MM.1S (cell line): ENCODE measurements around the gene POLR3G.

ENCODE experiments used
- DNase-seq: peaks from one replicate; pipeline ENCODE4 v3.0.0-alpha.2; 2015
- H2AFZ ChIP-seq: fragments of 300-600 bp; sonication (generic); 2 replicates; pipeline ENCODE4 v1.6.0; 2016; ENCODE audit warnings: antibody characterized with exemption, low read length
- H3F3A ChIP-seq: fragments of 300-600 bp; sonication (generic); 2 replicates; pipeline ENCODE4 v1.6.1; 2016; ENCODE audit warnings: mild to moderate bottlenecking, antibody characterized with exemption, low read length, moderate library complexity, mixed read lengths; ENCODE audit not compliant: insufficient read depth
- H3K27ac ChIP-seq: fragments of 300-600 bp; sonication (generic); 2 replicates; pipeline ENCODE4 v1.5.1; 2016; ENCODE audit warnings: mild to moderate bottlenecking, low read length
- H3K27me3 ChIP-seq: fragments of 300-600 bp; sonication (generic); replicated peaks from 2 replicates; pipeline ENCODE4 v1.6.0; 2016; ENCODE audit warnings: low read length; ENCODE audit not compliant: insufficient read depth
- H3K36me3 ChIP-seq: fragments of 300-600 bp; sonication (generic); replicated peaks from 2 replicates; pipeline ENCODE4 v1.6.1; 2016; ENCODE audit warnings: mild to moderate bottlenecking, low read length, mixed read lengths; ENCODE audit not compliant: insufficient read depth
- H3K4me1 ChIP-seq: fragments of 300-600 bp; sonication (generic); 2 replicates; pipeline ENCODE4 v1.6.1; 2016; ENCODE audit warnings: low read length, mixed read lengths
- H3K4me2 ChIP-seq: fragments of 300-600 bp; sonication (generic); 2 replicates; pipeline ENCODE4 v1.6.0; 2016; ENCODE audit warnings: low read depth, low read length
- H3K4me3 ChIP-seq: fragments of 300-600 bp; sonication (generic); 2 replicates; pipeline ENCODE4 v1.5.1; 2016; ENCODE audit warnings: low read length, mixed read lengths
- H3K79me2 ChIP-seq: fragments of 300-600 bp; sonication (generic); 2 replicates; pipeline ENCODE4 v1.6.1; 2016; ENCODE audit warnings: mixed run types, low read length, mixed read lengths
- H3K9ac ChIP-seq: fragments of 300-600 bp; sonication (generic); 2 replicates; pipeline ENCODE4 v1.6.1; 2016; ENCODE audit warnings: low read length, mixed read lengths
- H3K9me2 ChIP-seq: fragments of 300-600 bp; sonication (generic); replicated peaks from 2 replicates; pipeline ENCODE4 v1.6.1; 2016; ENCODE audit warnings: mild to moderate bottlenecking, low read length, mixed read lengths; ENCODE audit not compliant: insufficient read depth
- H3K9me3 ChIP-seq: fragments of 300-600 bp; sonication (generic); replicated peaks from 2 replicates; pipeline ENCODE4 v1.6.1; 2016; ENCODE audit warnings: mild to moderate bottlenecking, low read length, mixed read lengths; ENCODE audit not compliant: insufficient read depth
- H4K20me1 ChIP-seq: fragments of 300-600 bp; sonication (generic); 2 replicates; pipeline ENCODE4 v1.6.1; 2016; ENCODE audit warnings: mild to moderate bottlenecking, low read length, moderate library complexity, mixed read lengths; ENCODE audit not compliant: insufficient read depth
- CTCF ChIP-seq: fragments of 300-600 bp; sonication (generic); IDR thresholded peaks from 2 replicates; pipeline ENCODE4 v1.5.1; 2016; ENCODE audit warnings: antibody characterized with exemption, low read length, mixed read lengths
- EZH2 ChIP-seq: fragments of 300-600 bp; sonication (generic); optimal IDR thresholded peaks from 2 replicates; pipeline ENCODE3; 2017; ENCODE audit warnings: low read depth, mild to moderate bottlenecking, antibody characterized with exemption, low read length, mixed read lengths
- EZH2phosphoT487 ChIP-seq: fragments of 300-600 bp; sonication (generic); IDR thresholded peaks from 2 replicates; pipeline ENCODE4 v1.6.1; 2018; ENCODE audit warnings: antibody characterized with exemption, low read length

POLR3G gene

GRCh38 chr5:90547072-90547536 lies 72.4 kb downstream of the POLR3G start:
- Histone ChIP-seq H3K4me3 (no peak overlapping the region), H3K79me2 (no peaks in the 10 kb centered on the region), H2AFZ (no peak overlapping the region), H3K4me1 (no peaks in the 10 kb centered on the region), H3K27me3 (no peaks in the 10 kb centered on the region), H3K27ac (no peak overlapping the region), H3K36me3 (no peaks in the 10 kb centered on the region), H4K20me1 (no peaks in the 10 kb centered on the region), H3K4me2 (no peak overlapping the region), H3F3A (no peaks in the 10 kb centered on the region), H3K9ac (no peak overlapping the region), H3K9me2 (no peaks in the 10 kb centered on the region), H3K9me3 (no peaks in the 10 kb centered on the region)
- DNase-seq = no peak
- TF ChIP-seq CTCF (no peak), EZH2 (no peak), EZH2phosphoT487 (no peak)

GRCh38 chr5:90548069-90548593 lies 73.5 kb downstream of the POLR3G start:
- H3K4me2 ChIP-seq = no peak overlapping the region
- H3K36me3 ChIP-seq = no peaks in the 10 kb centered on the region
- no peak for DNase-seq
- no peaks in the 10 kb centered on the region for H4K20me1 ChIP-seq
- no peak overlapping the region for H3K9ac ChIP-seq
- H3K27me3 ChIP-seq = no peaks in the 10 kb centered on the region
- H3K9me2 ChIP-seq = no peaks in the 10 kb centered on the region
- H3K4me1 ChIP-seq = no peaks in the 10 kb centered on the region
- H2AFZ ChIP-seq = no peak overlapping the region
- no peaks in the 10 kb centered on the region for H3F3A ChIP-seq
- no peaks in the 10 kb centered on the region for H3K9me3 ChIP-seq
- H3K79me2 ChIP-seq = no peaks in the 10 kb centered on the region
- TF ChIP-seq CTCF (no peak), EZH2phosphoT487 (no peak), EZH2 (no peak)
- no peak overlapping the region for H3K27ac ChIP-seq
- no peak overlapping the region for H3K4me3 ChIP-seq

DNA sequence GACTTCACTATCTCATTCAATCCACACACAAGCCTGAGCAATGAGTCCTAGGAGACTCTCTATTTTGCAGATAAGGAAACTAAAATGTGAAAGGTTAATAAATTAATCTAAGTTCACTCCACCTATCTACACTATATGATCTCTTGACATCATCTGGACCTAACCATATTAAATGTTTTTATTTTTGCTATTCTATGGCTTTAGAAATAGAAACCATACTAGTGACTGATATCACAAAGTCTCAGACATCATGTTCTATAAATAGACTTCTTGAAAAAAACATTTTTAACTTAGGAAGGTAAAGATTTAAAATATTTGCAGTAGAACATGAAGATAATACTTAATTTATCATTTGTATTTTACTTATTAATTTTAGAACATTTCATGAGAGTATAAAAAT lies 74.6 kb downstream of the POLR3G start:
- Histone ChIP-seq H3K9me3 (no peaks in the 10 kb centered on the region), H3K9me2 (no peaks in the 10 kb centered on the region), H3K4me3 (no peak overlapping the region), H4K20me1 (no peaks in the 10 kb centered on the region), H3K9ac (no peak overlapping the region), H3K36me3 (no peaks in the 10 kb centered on the region), H3K4me1 (no peaks in the 10 kb centered on the region), H2AFZ (no peak overlapping the region), H3K27ac (no peak overlapping the region), H3K27me3 (no peaks in the 10 kb centered on the region), H3F3A (no peaks in the 10 kb centered on the region), H3K4me2 (no peak overlapping the region), H3K79me2 (no peaks in the 10 kb centered on the region)
- TF ChIP-seq CTCF (no peak), EZH2phosphoT487 (no peak), EZH2 (no peak)
- DNase-seq = no peak
